GM18873 (cell line): ENCODE results near the gene SYT17.

Source experiments
- ATAC-seq: cut with Tn5 transposase; IDR thresholded peaks from one replicate; pipeline ENCODE4 v1.9.1; 2021; ENCODE audit warnings: mild to moderate bottlenecking, moderate library complexity, moderate number of reproducible peaks; ENCODE audit not compliant: unreplicated experiment, low FRiP score

Gene SYT17

GRCh38 chr16:19288872-19289799 lies 121.1 kb downstream of the SYT17 start:
- ATAC-seq = no peak

- no peak for ATAC-seq
These were observed 121.9 kb downstream of the SYT17 start for GRCh38 chr16:19289811-19290485.

- no peak for ATAC-seq
These were observed 122.8 kb downstream of the SYT17 start for GRCh38 chr16:19290860-19291259.

GRCh38 chr16:19291475-19291874 lies 123.4 kb downstream of the SYT17 start:
- ATAC-seq = no peak

- ATAC-seq = no peak
These were observed 124.1 kb downstream of the SYT17 start for GRCh38 chr16:19292186-19292585.

- ATAC-seq = peak; percentile 60
These were observed 126.2 kb downstream of the SYT17 start for GRCh38 chr16:19294156-19294649.

GRCh38 chr16:19295393-19295792 lies 127.4 kb downstream of the SYT17 start:
- no peak for ATAC-seq

GRCh38 chr16:19297454-19297853 lies 129.4 kb downstream of the SYT17 start:
- no peak for ATAC-seq

GRCh38 chr16:19299565-19299964 lies 131.5 kb downstream of the SYT17 start:
- ATAC-seq = no peak

- ATAC-seq = no peak
These were observed 133.9 kb downstream of the SYT17 start for GRCh38 chr16:19301931-19302330.

GRCh38 chr16:19304750-19305149 lies 136.7 kb downstream of the SYT17 start:
- no peak for ATAC-seq

- no peak for ATAC-seq
These were observed 137.4 kb downstream of the SYT17 start for GRCh38 chr16:19305443-19305842.

- ATAC-seq = no peak
These were observed 139.7 kb downstream of the SYT17 start for GRCh38 chr16:19307587-19308241.

- ATAC-seq = no peak
These were observed 140.4 kb downstream of the SYT17 start for GRCh38 chr16:19308392-19308791.

- ATAC-seq = no peak
These were observed 141.1 kb downstream of the SYT17 start for GRCh38 chr16:19309178-19309577.

- ATAC-seq = no peak
These were observed 146.8 kb downstream of the SYT17 start for GRCh38 chr16:19314718-19315425.

GRCh38 chr16:19315889-19316433 lies 147.9 kb downstream of the SYT17 start:
- ATAC-seq = no peak

- ATAC-seq = no peak
These were observed 148.8 kb downstream of the SYT17 start for GRCh38 chr16:19316846-19317245.
